Left lung (tissue), 10 donors: ENCODE results near the gene CGAS. TPM values are rescaled to one million over a fixed set of nuclear protein-coding genes. Genes with fewer than 3 reads are reported as not detected.

ENCODE experiments used
- ATAC-seq: fragments of 200-7000 bp; cut with Tn5 transposase; one replicate; pipeline ENCODE4 v1.9.1; 2020; ENCODE audit warnings: moderate library complexity
- DNase-seq, 4 donors: peaks; one replicate each; pipeline ENCODE4 v3.0.0-alpha.2; 2013 to 2020
- H3K27ac ChIP-seq, 2 donors: fragments of 200-600 bp; sonication (generic) in 1 of 2; one replicate each; pipeline versions ENCODE4 v1.5.0 to v1.8.0; 2020 to 2021
- H3K27me3 ChIP-seq, 2 donors: fragments of 200-600 bp; sonication (generic) in 1 of 2; one replicate each; pipeline versions ENCODE4 v1.5.0 to v1.8.0; 2020 to 2021
- H3K36me3 ChIP-seq, 2 donors: fragments of 200-600 bp; sonication (generic) in 1 of 2; one replicate each; pipeline versions ENCODE4 v1.5.0 to v1.8.0; 2020 to 2021
- H3K4me1 ChIP-seq, 2 donors: fragments of 200-600 bp; one replicate each; pipeline ENCODE4 v1.8.0; 2021
- H3K4me3 ChIP-seq, 2 donors: fragments of 200-600 bp; sonication (generic) in 1 of 2; one replicate each; pipeline versions ENCODE4 v1.5.0 to v1.8.0; 2020 to 2021; ENCODE audit warnings: mild to moderate bottlenecking in 1 of 2
- H3K9me3 ChIP-seq, 2 donors: fragments of 200-600 bp; sonication (generic) in 1 of 2; one replicate each; pipeline versions ENCODE4 v1.5.0 to v1.8.0; 2020 to 2021
- CTCF ChIP-seq, 2 donors: fragments of 200-600 bp; sonication (generic) in 1 of 2; IDR thresholded peaks; one replicate each; pipeline versions ENCODE4 v1.5.0 to v1.8.0; 2021; ENCODE audit warnings: antibody characterized with exemption in 2 of 2
- intact Hi-C, 2 donors: fragments of 100-400 bp; cut with DNase I; formaldehyde crosslinking; loops; one replicate each; pipeline versions ENCODE4 v1.11.2 to v1.14.2; 2022
- polyA plus RNA-seq, 6 donors: library from polyadenylated mRNA; unstranded; fragments of 120-200 nt; gene quantifications; one replicate each; pipeline ENCODE4 v1.2.1, GENCODE V29; 2013; ENCODE audit not compliant: insufficient read length in 6 of 6
- total RNA-seq, 2 donors: library from RNA; stranded (reverse); fragmentation: NEBNext Ultra II Directional; extraction: Animal tissue kit (Norgen Biotek cat#: 25700); gene quantifications; one replicate each; pipeline ENCODE4 v1.2.1, GENCODE V29; 2021
- donor health status: DM: no; HTN: yes; CAD: no.
- donor health status: DM: no; HTN: no; CAD: no.

The CGAS gene
- total and polyA plus RNA-seq, 8 donors, result 6.0 to 11.8 (median 6.9) TPM

GRCh38 chr6:73481969-73482368, 29.9 kb upstream of the CGAS start:
- intact Hi-C loops, result no loop called here
- H3K27me3 ChIP-seq, result no peaks in the 10 kb centered on the region

GRCh38 chr6:73477407-73477806, 25.3 kb upstream of the CGAS start:
- peaks cover 0 to 97% of the 10 kb centered on the region in 2 donors for H3K36me3 ChIP-seq
- H3K27ac ChIP-seq, result no peak overlapping the region
- TF ChIP-seq CTCF (IDR thresholded peaks at IDR 0.05), result no peak
- ATAC-seq (no peak), DNase-seq (no peak)
- intact Hi-C loops, result no loop called here
- no peaks in the 10 kb centered on the region for H3K4me1 ChIP-seq
- no peaks in the 10 kb centered on the region for H3K9me3 ChIP-seq
- no peak overlapping the region for H3K4me3 ChIP-seq
- H3K27me3 ChIP-seq, result no peaks in the 10 kb centered on the region

More at GRCh38 chr6:73481969-73482368, 29.9 kb upstream of the CGAS start:
- Histone ChIP-seq H3K4me1 (no peaks in the 10 kb centered on the region), H3K27ac (no peak overlapping the region), H3K9me3 (no peaks in the 10 kb centered on the region), H3K4me3 (no peak overlapping the region), H3K36me3 (peaks cover 0 to 97% of the 10 kb centered on the region in 2 donors)
- ATAC-seq (no peak), DNase-seq (no peak)
- no peak for TF ChIP-seq CTCF (IDR thresholded peaks at IDR 0.05)

GRCh38 chr6:73476723-73477122, 24.6 kb upstream of the CGAS start:
- Histone ChIP-seq H3K27me3 (no peaks in the 10 kb centered on the region), H3K27ac (no peak overlapping the region), H3K4me3 (no peak overlapping the region), H3K4me1 (peaks cover 0 to 1% of the 10 kb centered on the region in 2 donors), H3K9me3 (no peaks in the 10 kb centered on the region), H3K36me3 (peaks cover 0 to 97% of the 10 kb centered on the region in 2 donors)
- DNase-seq, result no peak
- ATAC-seq, result no peak
- TF ChIP-seq CTCF (IDR thresholded peaks at IDR 0.05), result no peak
- intact Hi-C loops, result no loop called here

GRCh38 chr6:73471686-73472290, 19.7 kb upstream of the CGAS start:
- Histone ChIP-seq H3K27ac (peak overlapping the region in 1 of 2 donors; percentile 2), H3K4me1 (peaks cover 0 to 9% of the 10 kb centered on the region in 2 donors), H3K36me3 (peaks cover 3 to 100% of the 10 kb centered on the region in 2 donors), H3K9me3 (no peaks in the 10 kb centered on the region), H3K27me3 (no peaks in the 10 kb centered on the region), H3K4me3 (no peak overlapping the region)
- TF ChIP-seq CTCF (IDR thresholded peaks at IDR 0.05), result no peak
- intact Hi-C loops, result no loop called here
- no peak for ATAC-seq
- DNase-seq, result no peak

GRCh38 chr6:73461537-73462350, 9.6 kb upstream of the CGAS start, which contains the start of gene MTO1:
MTO1 (plus strand) TSS chr6:73461737; CDS start chr6:73461855, 118 bp downstream.
- Histone ChIP-seq H3K4me1 (peaks cover 7 to 41% of the 10 kb centered on the region in 2 donors), H3K36me3 (peaks cover 0 to 12% of the 10 kb centered on the region in 2 donors), H3K4me3 (peak within 1 kb of the TSS; percentile 80 to 89), H3K27ac (peak within 1 kb of the TSS; percentile 94), H3K27me3 (no peaks in the 10 kb centered on the region), H3K9me3 (no peaks in the 10 kb centered on the region)
- ATAC-seq, result peak; percentile 99
- intact Hi-C loops, result no loop called here
- peak; percentile 82 to 96 (median 94) for DNase-seq
- peak in 1 of 2 donors; percentile 13 for TF ChIP-seq CTCF (IDR thresholded peaks at IDR 0.05)
